HepG2 (cell line): ENCODE measurements around the gene GTF2A2.

Source experiments
- ZNF143 ChIP-seq: sonication (generic); formaldehyde crosslinking; IDR thresholded peaks from 2 replicates; pipeline ENCODE4 v1.4.0; 2020; ENCODE audit warnings: missing genetic modification reagents
- ZNF274 ChIP-seq: sonication (generic); formaldehyde crosslinking; IDR thresholded peaks from 2 replicates; pipeline ENCODE4 v1.5.1; 2020; ENCODE audit warnings: mild to moderate bottlenecking, missing genetic modification reagents
- TF ChIP-seq, protein P1 (sequence below): sonication (generic); formaldehyde crosslinking; IDR thresholded peaks from 2 replicates; pipeline ENCODE4 v1.8.0; 2022; ENCODE audit warnings: missing genetic modification reagents, mild to moderate bottlenecking, inconsistent platforms, borderline replicate concordance

DNA sequence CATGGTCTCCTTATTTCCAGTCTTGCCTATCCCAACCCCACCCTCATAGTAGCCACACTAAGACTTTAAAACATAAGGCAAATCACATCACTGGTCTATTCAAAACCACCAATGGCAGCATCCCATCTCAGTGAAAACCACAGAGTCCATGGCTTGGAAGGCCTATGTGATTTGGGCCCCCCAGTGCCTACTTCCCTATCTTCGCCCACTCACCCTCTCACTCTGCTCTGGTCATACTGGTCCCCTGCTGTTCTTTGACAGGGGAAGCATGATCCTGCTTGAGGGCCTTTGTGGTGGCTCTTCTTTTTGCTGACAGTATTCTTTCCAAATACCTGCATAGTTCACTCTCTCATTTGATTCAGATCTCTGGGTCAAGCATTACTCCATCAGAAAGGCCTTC is 3.3 kb downstream of the GTF2A2 start:
- TF ChIP-seq ZNF143 (CRISPR knock-in tag): no peak
- TF ChIP-seq, protein P1, sequence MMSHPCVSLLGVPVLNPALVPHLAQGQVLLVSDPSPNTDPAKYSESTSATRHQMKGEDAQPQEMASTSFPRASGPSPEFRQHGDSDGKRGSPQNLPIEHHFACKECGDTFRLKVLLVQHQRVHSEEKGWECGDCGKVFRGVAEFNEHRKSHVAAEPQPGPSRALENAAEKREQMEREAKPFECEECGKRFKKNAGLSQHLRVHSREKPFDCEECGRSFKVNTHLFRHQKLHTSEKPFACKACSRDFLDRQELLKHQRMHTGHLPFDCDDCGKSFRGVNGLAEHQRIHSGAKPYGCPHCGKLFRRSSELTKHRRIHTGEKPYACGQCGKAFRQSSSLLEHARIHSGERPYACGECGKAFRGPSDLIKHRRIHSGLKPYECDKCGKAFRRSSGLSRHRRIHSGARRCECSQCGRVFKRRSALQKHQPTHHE (CRISPR knock-in tag): no peak
- TF ChIP-seq ZNF274: no peak
